ENCODE results near the gene JAZF1.

GRCh38 chr7:28165261-28165660 is 15.3 kb downstream of the JAZF1 start:
- no peak for TF ChIP-seq CTCF (IDR thresholded peaks at IDR 0.05; ENCODE audit: low read length)
- no peak for TF ChIP-seq EZH2 (optimal IDR thresholded peaks at IDR 0.05; ENCODE audit: low read depth, low read length)
- no peak for TF ChIP-seq EZH2phosphoT487 (IDR thresholded peaks at IDR 0.05; ENCODE audit: low read length)

Data from MM.1S (cell line).